K562 (cell line): ENCODE data around the gene UBE2H. TPM values are rescaled to one million over a fixed set of nuclear protein-coding genes. Genes with fewer than 3 reads are reported as not detected.

Experiments used
- ATAC-seq: fragments of 200-7000 bp; cut with Tn5 transposase; 3 replicates; pipeline ENCODE4 v1.9.1; 2020; ENCODE audit warnings: moderate library complexity
- BruUV-seq: library from RNA; stranded (reverse); fragments of 400-500 nt; replicated peaks from 2 replicates; lab custom pipeline; 2021; lab: Mats Ljungman, UMichigan
- CTCF ChIA-PET: fragments of 300-600 bp; formaldehyde crosslinking; extraction: SDS; loops from one replicate; lab custom pipeline; 2021; ENCODE audit warnings: low intra/inter-chr PET ratio; lab: Yijun Ruan, JAX
- POLR2A ChIA-PET: fragments of 300-600, 350-650 bp; sonication (Branson Sonifier 250); formaldehyde crosslinking; extraction: SDS; loops from one replicate; lab custom pipeline; 2021; ENCODE audit warnings: antibody characterized with exemption, inconsistent platforms; lab: Yijun Ruan, JAX
- DNase-seq, 4 experiments: peaks; one replicate each; pipeline versions ENCODE4 v3.0.0 to v3.0.0-alpha.2; 2011 to 2018; ENCODE audit warnings: low spot score in 3 of 4, mixed read lengths in 3 of 4; ENCODE audit errors: extremely low read depth in 1 of 4
- FAIRE-seq: peaks from 2 replicates; lab custom pipeline; 2011; peaks lifted over from hg19 to GRCh38; lab: Jason Lieb, UNC
- H2AFZ ChIP-seq: 2 replicates; pipeline ENCODE4 v1.6.0; 2011; ENCODE audit warnings: low read depth, low read length, control low read depth, inconsistent platforms
- H3K27ac ChIP-seq: fragments of 200-600 bp; 3 replicates; pipeline ENCODE4 v1.8.0; 2011; ENCODE audit warnings: low read depth, mild to moderate bottlenecking, control low read depth, inconsistent platforms, low read length, moderate library complexity, mixed read lengths; ENCODE audit errors: extremely low read depth
- H3K27me3 ChIP-seq, 2 experiments: fragments of 300-600 bp in 1 of 2; 2 replicates in 1 of 2; 3 replicates in 1 of 2; pipeline versions ENCODE4 v1.6.0 to v1.8.0; 2011; ENCODE audit warnings: inconsistent platforms in 2 of 2, low read length in 2 of 2, mild to moderate bottlenecking in 1 of 2, mixed read lengths in 1 of 2, moderate library complexity in 1 of 2; ENCODE audit not compliant: control insufficient read depth in 2 of 2, insufficient read depth in 2 of 2
- H3K36me3 ChIP-seq: fragments of 300-600 bp; 3 replicates; pipeline ENCODE4 v1.8.0; 2011; ENCODE audit warnings: mild to moderate bottlenecking, low read length, inconsistent platforms; ENCODE audit not compliant: control insufficient read depth, insufficient read depth
- H3K4me1 ChIP-seq, 2 experiments: fragments of 200-600 bp in 1 of 2; replicated peaks in 1 of 2; 2 replicates in 1 of 2; 3 replicates in 1 of 2; pipeline versions ENCODE4 v1.5.1 to v1.8.0; 2011; ENCODE audit warnings: inconsistent platforms in 2 of 2, low read length in 2 of 2, mild to moderate bottlenecking in 1 of 2, mixed read lengths in 1 of 2, moderate library complexity in 1 of 2; ENCODE audit not compliant: control insufficient read depth in 2 of 2, insufficient read depth in 2 of 2
- H3K4me2 ChIP-seq: 2 replicates; pipeline ENCODE4 v1.6.1; 2011; ENCODE audit warnings: low read length, control low read depth, inconsistent platforms, mixed read lengths; ENCODE audit not compliant: insufficient read depth
- H3K4me3 ChIP-seq: fragments of 200-600 bp; sonication (generic), shearing (Covaris generic); 2 replicates; pipeline ENCODE4 v1.5.1; 2016; ENCODE audit warnings: control low read depth, inconsistent platforms
- H3K79me2 ChIP-seq: fragments of 200-600 bp; 3 replicates; pipeline ENCODE4 v1.8.0; 2011; ENCODE audit warnings: low read length, inconsistent platforms; ENCODE audit not compliant: control insufficient read depth, insufficient read depth
- H3K9ac ChIP-seq, 2 experiments: 2 replicates each; pipeline versions ENCODE4 v1.6.0 to v1.6.1; 2011; ENCODE audit warnings: low read depth in 2 of 2, low read length in 2 of 2, control low read depth in 1 of 2, inconsistent platforms in 1 of 2, mild to moderate bottlenecking in 1 of 2, mixed read lengths in 1 of 2; ENCODE audit not compliant: insufficient read depth in 1 of 2
- H3K9me1 ChIP-seq: one replicate; pipeline ENCODE4 v1.6.0; 2011; ENCODE audit warnings: inconsistent platforms, mild to moderate bottlenecking, low read length, moderate library complexity; ENCODE audit not compliant: control insufficient read depth, insufficient read depth
- H3K9me3 ChIP-seq: replicated peaks from 2 replicates; pipeline ENCODE4 v1.5.1; 2011; ENCODE audit warnings: low read depth, low read length, inconsistent platforms; ENCODE audit not compliant: control insufficient read depth, insufficient read depth
- H4K20me1 ChIP-seq: replicated peaks from 2 replicates; pipeline ENCODE4 v1.6.1; 2011; ENCODE audit warnings: low read length, inconsistent platforms, mixed read lengths; ENCODE audit not compliant: control insufficient read depth, insufficient read depth
- DEAF1 ChIP-seq: fragments of 450-650 bp; formaldehyde crosslinking; IDR thresholded peaks from 2 replicates; pipeline ENCODE4 v1.4.0; 2020; ENCODE audit warnings: mild to moderate bottlenecking, moderate library complexity
- EP300 ChIP-seq: IDR thresholded peaks from 2 replicates; pipeline ENCODE4 v1.6.1; 2012; ENCODE audit warnings: low read length, improper control_type of control experiment
- KLF10 ChIP-seq: fragments of 250-450 bp; sonication (Bioruptor Pico); IDR thresholded peaks from 2 replicates; pipeline ENCODE4 v1.6.1; 2021; ENCODE audit warnings: matching md5 sums
- NFIC ChIP-seq: fragments of 450-650 bp; IDR thresholded peaks from 2 replicates; pipeline ENCODE4 v1.6.1; 2017; ENCODE audit warnings: mild to moderate bottlenecking, inconsistent platforms
- PHF21A ChIP-seq: fragments of 450-650 bp; IDR thresholded peaks from 2 replicates; pipeline ENCODE4 v1.6.1; 2017; ENCODE audit warnings: low read depth, borderline replicate concordance
- RCOR1 ChIP-seq, 2 experiments: IDR thresholded peaks; 2 replicates each; pipeline ENCODE4 v1.6.1; 2012; ENCODE audit warnings: low read depth in 2 of 2, low read length in 2 of 2, borderline replicate concordance in 1 of 2, improper control_type of control experiment in 1 of 2
- ZNF316 ChIP-seq: fragments of 450-650 bp; IDR thresholded peaks from 2 replicates; pipeline ENCODE4 v1.6.1; 2016
- WGBS: fragments of 100-300 bp; shearing (Covaris generic); methylation state at CpG from one replicate; pipeline ENCODE4 v1.1.6; 2016; ENCODE audit warnings: low coverage, mixed read lengths; ENCODE audit not compliant: insufficient coverage; ENCODE audit errors: missing lambda C conversion rate; 5-methylcytosine and 5-hydroxymethylcytosine counted together
- in situ Hi-C: fragments of 300-500 bp; cut with MboI; formaldehyde crosslinking; loops from 4 replicates; pipeline ENCODE4 v1.15.0; 2018; ENCODE audit warnings: inconsistent platforms, mixed read lengths
- intact Hi-C: fragments of 100-400 bp; cut with micrococcal nuclease; formaldehyde crosslinking; loops from 2 replicates; pipeline ENCODE4 v1.14.2; 2022
- polyA plus RNA-seq, 8 experiments: library from polyadenylated mRNA; depleted of rRNA in 4 of 8; stranded (reverse) in 5 of 8; unstranded in 3 of 8; fragments of >200 nt; fragmentation: Nextera tagmentation in 2 of 8; fragmentation: Illumina TruSeq in 1 of 8; extraction: Ambion mirVana in 2 of 8; extraction: Trizol in 1 of 8; gene quantifications; 2 replicates each; pipeline versions ENCODE4 v1.2.1 to v1.2.3, GENCODE V29; 2011 to 2014; ENCODE audit warnings: inconsistent platforms in 1 of 8, missing spikeins in 1 of 8
- total RNA-seq, 7 experiments: library from RNA; depleted of rRNA in 6 of 7; stranded (reverse); fragments of >200 nt in 6 of 7; fragmentation: Illumina TruSeq in 2 of 7; extraction: Trizol in 2 of 7; gene quantifications; 2 replicates each; pipeline versions ENCODE4 v1.2.1 to v1.2.3, GENCODE V29; 2011 to 2021; ENCODE audit warnings: low replicate concordance in 1 of 7
- TF ChIP-seq, protein P1 (sequence below): fragments of 250-450 bp; sonication (Bioruptor Pico); IDR thresholded peaks from 2 replicates; pipeline ENCODE4 v1.5.0; 2021; ENCODE audit warnings: mild to moderate bottlenecking, moderate library complexity
- TF ChIP-seq, protein P2 (sequence below), 3 experiments: fragments of 200-800 bp in 1 of 3; sonication (Bioruptor generic) in 1 of 3; sonication (generic) in 1 of 3; formaldehyde crosslinking in 1 of 3; IDR thresholded peaks; 2 replicates each; pipeline versions ENCODE4 v1.6.1 to v1.8.0; 2016 to 2022; ENCODE audit warnings: mild to moderate bottlenecking in 2 of 3, missing compliant biosample characterization in 2 of 3, missing genetic modification characterization in 2 of 3, missing genetic modification reagents in 1 of 3

The UBE2H gene
- total and polyA plus RNA-seq, 9 of the 15 experiments (the other 6 are each of a cell fraction or from before 2014, with no cell fraction given), result 6.3 to 33.0 (median 13.3) TPM

DNA sequence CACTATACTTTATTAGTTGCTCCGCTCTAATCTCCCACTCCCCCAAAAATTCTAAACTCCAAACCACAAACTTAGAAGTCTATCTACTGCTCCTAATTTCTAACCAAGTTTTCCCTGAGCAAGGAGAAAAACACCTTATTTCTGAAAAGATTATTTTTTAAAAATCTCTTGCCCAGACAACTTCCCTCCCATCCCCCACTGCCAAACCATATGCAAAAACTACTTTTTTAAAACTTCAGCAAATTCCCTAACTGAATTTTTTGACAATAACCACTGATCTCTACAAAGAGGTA, 1.9 kb downstream of the UBE2H start (continued):
- TF ChIP-seq, protein P1, sequence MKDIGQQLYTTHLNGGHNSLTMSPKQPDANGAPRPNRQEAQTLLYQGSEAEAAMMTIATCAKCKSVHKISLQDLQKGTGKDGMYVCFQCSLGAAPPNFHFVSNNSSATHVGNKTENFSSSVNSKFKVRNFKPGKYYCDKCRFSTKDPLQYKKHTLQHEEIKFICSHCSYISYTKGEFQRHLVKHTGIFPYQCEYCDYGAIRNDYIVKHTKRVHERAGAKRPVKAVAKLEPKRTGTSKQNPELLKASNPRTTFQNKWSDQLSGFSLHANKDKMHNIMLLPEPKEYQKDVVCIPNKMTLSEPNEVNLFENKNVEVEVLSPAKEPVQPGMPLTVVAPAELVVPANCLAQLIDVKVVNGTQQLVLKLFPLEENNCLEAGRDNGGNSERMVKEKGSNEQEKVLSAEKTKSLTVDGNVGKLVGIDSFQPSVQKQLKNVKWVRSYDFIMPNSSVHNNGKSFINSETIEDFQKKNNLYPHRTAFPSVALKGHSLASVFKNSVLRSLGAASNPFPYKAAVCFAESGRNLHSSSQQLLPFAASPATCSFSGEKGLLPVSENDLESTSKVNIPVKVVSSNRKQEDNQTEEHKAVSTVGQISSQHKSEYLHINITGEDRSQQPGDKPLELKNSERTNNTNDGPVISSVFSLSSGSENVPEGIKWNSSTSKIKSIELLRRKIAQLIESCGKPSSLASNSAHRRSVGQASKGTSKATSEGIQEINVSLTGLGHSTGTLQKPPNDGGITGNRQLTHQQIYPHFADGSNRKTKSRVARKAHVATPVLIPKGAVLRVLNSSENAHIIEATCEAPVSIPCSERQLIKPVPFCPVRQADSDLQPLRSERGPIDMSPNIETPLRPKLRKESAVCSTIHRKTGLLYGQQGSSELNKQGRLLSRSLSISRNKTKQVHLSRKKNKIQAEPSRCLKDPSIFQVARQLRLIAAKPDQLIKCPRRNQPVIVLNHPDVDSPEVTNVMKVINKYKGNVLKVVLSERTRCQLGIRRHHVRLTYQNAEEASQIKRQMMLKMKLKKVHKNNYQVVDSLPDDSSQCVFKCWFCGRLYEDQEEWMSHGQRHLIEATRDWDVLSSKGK (CRISPR knock-in tag), result no peak
- peak; percentile 77 for TF ChIP-seq ZNF316

- intact Hi-C loops (loop anchor here (2.0 to 5.0 kb wide), 3 partner anchors 70 to 120 kb away; no protein-coding TSS in a partner anchor), in situ Hi-C loops (no loop called here)
- H3K27ac ChIP-seq, result no peak overlapping the region
- BruUV-seq, result no TSS peak
- ChIA-PET POLR2A (interaction anchor here (0.6 to 2.5 kb wide), 5 partner anchors 9 to 171 kb away, joined by 3 to 19 read pairs (median 3); no protein-coding TSS in a partner anchor), CTCF (no interaction called here)
- H3K4me2 ChIP-seq, result no peak overlapping the region
- TF ChIP-seq DEAF1 (0 out of 2 replicates have a peak, but pooled peaks have one; percentile 18), RCOR1 (IDR thresholded peaks at IDR 0.05; ENCODE audit: borderline replicate concordance in 1 of 2, low read depth in 2 of 2, low read length in 2 of 2) (peak in 1 of 2 experiments; percentile 29; a peak in 1 of 4 replicates), EP300 (no peak), KLF10 (CRISPR knock-in tag) (no peak), PHF21A (no peak), NFIC (no peak)
- TF ChIP-seq, protein P2, sequence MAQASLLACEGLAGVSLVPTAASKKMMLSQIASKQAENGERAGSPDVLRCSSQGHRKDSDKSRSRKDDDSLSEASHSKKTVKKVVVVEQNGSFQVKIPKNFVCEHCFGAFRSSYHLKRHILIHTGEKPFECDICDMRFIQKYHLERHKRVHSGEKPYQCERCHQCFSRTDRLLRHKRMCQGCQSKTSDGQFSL (CRISPR knock-in tag; IDR thresholded peaks at IDR 0.05), result no peak
- TF ChIP-seq, protein P2 (tag; IDR thresholded peaks at IDR 0.05), result 0 out of 4 replicates have a peak, but pooled peaks of 1 of the 2 experiments have one; percentile 26
- H3K9me3 ChIP-seq, result no peaks in the 10 kb centered on the region
- no peaks in the 10 kb centered on the region for H3K36me3 ChIP-seq
- FAIRE-seq (no peak), ATAC-seq (no peak), DNase-seq (peak in 1 of 4 experiments; percentile 9)
- 45% methylated on average over 9 of the region's 9 CpGs for WGBS
- H4K20me1 ChIP-seq, result peaks cover 4% of the 10 kb centered on the region; the same call in 1 of the 2 replicates
- H2AFZ ChIP-seq, result no peak overlapping the region
- no peaks in the 10 kb centered on the region for H3K9me1 ChIP-seq
- H3K4me3 ChIP-seq, result no peak overlapping the region
- no peaks in the 10 kb centered on the region for H3K27me3 ChIP-seq
- peaks cover 21% of the 10 kb centered on the region for H3K79me2 ChIP-seq
- H3K9ac ChIP-seq, result no peak overlapping the region
- H3K4me1 ChIP-seq, result peaks cover 46 to 51% of the 10 kb centered on the region in 2 experiments
These were observed 2.4 kb downstream of the UBE2H start for GRCh38 chr7:129950191-129950932.
